NCI-H1048 (cell line): ENCODE measurements around the gene BROX.
"Not testable (repeated sequence)": the region's sequence is repeated elsewhere in the genome, so short reads cannot be mapped to it uniquely, and the experiment has no call there.

ENCODE experiments used
- DNase-seq: peaks from one replicate; lab custom pipeline; 2025; lab: John Stamatoyannopoulos, UW

BROX gene

DNA sequence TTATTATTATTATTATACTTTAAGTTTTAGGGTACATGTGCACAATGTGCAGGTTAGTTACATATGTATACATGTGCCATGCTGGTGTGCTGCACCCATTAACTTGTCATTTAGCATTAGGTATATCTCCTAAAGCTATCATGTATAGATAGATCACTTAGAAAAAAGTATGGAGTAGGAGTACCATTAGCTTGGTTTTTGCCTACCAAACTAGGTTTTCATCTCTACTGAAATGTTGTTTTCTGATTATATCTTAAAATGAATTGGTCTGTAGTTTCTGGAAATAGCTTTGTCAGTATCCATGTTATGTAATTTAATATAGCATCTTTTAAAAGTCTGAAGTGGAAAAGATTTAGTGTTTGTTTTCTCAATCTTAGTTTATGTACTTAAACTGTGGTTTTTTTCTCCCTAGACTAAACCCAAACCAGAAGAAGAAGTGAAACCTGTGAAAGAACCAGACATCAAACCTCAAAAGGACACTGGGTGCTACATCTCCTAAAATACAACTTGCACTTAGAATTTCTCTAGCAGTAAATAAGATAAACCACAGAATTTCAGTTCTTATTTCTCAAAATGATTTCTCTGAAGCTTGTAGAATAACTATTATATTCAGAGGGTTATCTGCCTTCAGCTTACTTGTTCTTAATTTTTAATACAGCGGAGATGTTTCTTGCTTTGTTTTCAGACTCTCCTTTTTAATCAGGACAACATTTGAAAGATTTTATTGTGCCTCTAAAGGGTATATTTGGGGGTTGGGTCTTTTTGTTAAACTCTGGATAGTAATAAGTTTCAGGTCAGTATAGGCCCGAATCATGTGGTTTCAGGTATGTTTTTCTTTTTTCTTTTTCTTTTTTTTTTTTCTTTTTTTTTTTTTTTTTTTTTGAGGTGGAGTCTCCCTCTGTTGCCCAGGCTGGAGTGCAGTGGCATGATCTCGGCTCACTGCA, 20.1 kb downstream of the BROX start:
- DNase-seq, result no peak

DNA sequence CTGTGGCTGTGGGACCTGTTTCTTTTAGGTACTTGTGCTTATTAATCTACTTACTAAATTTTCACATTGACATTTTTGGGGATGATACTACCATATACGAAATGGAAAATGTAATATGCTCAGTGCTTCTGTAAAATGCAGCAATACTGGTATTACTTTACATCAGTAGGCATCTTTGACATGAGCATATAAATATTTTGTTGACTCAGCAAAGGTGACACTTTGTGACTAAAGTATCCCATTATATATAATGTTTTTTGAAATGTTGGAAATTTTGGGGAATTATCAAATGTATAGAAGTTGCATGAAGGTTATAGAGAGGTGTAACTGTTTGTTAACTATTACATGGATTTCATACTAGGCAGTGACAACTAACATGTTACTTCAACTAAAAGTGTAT, 22.4 kb downstream of the BROX start:
- no peak for DNase-seq

DNA sequence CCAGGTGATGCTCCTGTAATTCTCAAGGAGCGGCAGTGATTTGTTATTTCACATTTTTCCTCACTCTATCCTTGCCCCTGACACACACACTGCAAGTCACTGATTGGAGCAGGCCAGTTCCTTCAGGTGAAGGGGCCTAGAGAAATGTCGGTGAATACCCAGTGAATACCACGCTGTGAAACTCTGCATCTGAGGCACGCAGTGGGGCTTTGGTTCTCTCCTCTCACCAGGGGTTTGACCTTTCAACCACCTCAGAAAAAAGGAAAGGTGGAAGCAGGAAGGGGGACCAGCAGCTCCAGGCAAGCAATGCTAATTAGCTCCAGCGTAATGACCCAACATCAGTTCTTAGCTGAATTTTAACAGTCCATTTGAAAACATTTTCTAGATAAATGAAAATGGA, 24.1 kb downstream of the BROX start:
- DNase-seq, result no peak

DNA sequence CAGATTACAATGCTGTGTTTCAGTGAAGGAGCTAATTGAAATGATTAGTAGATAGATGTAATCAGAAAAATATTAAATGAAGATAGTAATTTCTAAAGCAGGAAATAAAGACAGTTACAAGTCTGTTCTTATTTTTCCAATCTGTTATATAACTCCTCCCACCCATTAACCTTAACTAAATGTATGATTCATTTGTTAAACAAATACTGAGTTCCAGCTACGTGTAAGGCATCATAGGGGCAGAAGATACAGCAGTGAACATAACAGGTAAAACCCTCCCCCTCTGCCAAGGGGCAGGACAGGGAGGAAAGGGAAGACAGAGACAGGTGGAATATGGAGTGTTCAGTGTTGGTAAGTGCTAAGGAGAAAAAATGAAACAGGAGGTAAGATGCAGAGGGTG, 24.6 kb downstream of the BROX start, which contains the start of gene FAM177B:
Gene FAM177B (plus strand): TSS at position 231 of the 400 bp plus-strand sequence. CDS start 9,344 bp downstream, outside the sequence.
- DNase-seq, result no peak

DNA sequence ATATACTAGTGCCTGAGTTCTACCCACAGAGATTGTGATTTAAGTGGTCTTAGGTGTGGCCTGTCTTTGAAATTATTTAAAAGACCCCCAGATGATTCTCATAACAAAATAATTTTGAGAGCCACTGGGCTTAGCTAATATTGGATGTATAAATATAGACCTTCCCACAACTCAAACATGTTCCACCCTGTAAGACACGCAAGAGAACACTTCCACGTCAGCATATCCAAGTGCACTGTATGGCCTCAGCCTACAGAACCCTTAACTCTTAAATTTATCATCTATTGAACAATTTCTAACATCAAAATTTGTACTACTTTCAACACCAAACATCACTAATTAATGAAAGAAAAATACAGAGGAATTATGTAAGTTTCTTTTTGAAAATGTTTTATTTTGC, 27.1 kb downstream of the BROX start:
- no peak for DNase-seq

DNA sequence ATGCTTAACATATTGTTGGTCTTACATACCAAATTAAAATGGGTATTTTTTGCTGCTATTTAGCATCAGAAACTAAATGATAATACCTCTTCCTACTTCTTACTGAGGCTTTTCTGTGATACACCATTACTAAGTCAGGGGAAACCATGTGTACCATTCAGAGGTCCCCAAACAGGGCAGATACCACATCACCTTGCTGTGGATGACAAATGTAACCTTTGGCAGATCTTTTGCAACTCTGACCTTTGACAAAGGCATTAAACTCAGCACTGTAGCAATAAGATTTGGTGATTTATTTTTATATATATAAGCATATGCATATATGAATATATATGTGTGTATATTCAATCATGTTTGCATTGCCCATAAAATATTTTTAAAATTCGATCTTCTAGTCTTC, 27.6 kb downstream of the BROX start:
- DNase-seq, result no peak

DNA sequence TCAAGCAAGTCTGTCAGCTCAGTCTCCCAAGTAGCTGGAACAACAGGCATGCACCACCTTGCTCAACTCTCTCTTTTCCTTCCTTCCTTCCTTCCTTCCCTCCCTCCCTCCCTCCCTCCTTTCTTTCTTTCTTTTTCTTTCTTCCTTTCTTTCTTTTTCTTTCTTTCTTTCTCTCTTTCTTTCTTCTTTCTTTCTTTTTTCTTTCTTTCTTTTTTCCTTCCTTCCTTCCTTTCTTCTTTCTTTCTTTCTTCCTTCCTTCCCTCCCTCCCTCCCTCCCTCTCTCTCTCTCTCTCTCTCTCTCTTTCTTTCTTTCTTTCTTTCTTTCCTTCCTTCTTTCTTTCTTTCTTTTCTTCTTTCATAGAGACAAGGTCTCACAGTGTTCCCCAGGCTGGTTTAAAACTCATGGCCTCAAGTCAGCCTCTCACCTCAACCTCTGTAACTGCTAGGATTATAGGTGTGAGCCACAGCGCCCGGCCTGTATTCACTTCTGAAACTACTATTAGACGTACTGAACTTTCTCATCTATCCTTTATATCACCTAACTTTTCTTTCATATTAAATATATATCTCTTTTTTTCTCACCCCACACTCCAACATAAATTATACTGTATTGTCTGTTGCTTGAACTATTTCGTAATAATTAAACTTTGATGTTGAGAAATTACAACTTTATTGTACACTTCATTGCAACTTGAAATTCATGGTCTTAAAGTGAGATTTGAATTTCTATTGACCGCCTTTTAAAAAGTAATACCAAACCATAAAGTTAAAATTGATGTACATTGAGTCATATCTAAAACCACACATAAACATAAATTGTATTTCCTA, 29.5 kb downstream of the BROX start:
- not testable (repeated sequence) for DNase-seq

DNA sequence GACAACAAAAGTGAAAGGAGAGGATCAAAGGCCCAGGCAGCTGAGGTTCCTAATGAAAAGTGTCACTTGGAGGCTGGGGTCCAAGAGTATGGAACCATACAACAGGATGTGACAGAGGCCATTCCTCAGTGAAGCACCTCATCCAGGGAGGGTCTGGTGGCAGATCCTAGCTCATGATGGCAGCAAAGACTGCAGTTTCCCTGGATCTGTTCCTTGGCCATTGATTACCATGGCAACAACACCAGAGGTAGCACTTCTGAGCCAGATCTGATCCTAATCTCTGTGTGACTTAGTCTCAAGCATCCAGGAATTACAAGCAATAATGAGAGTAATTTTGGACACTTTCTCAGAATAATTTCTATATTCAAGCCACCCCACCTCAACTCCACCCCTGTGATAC, 37.6 kb downstream of the BROX start:
- no peak for DNase-seq

DNA sequence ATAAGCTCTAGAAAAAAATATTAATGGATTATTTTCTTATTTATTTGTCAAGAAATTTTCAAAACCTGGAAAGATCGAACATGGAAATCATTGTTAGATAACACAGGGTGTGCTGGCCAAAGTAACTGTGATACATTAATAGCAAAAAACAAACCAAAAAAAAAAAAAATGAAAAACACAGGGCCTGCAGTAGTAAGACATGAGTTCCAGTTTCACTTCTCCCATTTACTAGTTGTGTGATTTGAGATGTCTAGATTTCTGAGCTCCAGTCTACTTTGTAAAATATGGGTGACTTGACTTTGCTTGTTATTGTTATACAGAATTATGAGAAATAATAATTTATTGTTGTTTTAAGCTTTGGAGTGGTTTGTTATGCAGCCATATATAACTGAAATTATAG, 38.3 kb downstream of the BROX start:
- DNase-seq, result no peak

DNA sequence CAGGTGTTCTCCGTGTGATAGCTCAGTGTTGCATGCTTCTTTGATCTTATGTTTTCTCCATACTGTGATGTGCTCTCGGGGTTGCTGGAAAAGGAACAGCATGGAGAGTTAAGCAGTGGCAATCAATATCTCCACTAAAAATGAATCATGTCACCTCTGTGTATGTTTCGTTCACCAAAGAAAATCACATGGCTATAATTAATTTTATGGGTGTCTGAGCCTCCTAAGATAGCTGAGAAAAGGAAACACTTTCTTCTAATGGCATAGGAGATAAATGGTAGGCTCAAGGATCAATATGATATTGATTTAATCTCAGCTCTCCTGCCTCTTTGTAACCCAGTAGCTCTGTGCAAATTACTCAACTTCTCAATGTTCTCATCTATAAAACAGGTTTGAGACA, 38.9 kb downstream of the BROX start:
- DNase-seq, result no peak

DNA sequence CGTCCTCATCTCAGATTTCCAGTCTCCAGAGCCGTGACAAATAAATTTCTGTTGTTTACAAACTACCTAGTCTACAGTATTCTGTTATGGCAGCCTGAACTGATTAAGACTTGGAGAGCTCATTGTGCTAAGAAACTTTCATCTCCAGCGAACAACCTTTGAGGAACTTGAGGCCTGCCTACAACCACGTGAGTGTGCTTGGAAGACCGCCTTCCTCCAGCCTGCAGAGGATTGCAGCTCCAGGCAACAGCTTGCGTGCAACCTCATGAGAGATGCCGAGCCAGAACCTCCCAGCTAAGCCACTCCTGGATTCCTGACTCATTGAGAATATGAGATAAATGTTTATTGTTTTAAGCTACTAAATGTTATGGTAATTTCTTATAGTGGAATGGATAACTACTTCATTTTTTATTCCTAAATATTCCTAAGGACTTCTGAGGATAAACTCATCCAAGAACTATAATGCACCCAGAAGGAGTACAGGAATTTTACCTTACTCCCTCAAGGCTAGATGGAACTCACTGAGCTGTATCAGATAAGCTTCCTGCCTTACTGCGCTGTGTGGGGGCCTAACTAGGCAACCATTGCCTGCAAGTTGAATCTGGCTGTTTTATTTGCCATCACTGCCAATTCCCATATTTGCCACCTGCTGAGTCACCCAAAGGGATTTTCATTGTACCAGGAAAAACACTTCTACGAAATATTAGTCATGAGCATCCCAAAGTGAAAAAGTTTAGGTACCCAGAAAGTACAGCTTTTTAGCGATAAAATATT, 42.2 kb downstream of the BROX start:
- no peak for DNase-seq

DNA sequence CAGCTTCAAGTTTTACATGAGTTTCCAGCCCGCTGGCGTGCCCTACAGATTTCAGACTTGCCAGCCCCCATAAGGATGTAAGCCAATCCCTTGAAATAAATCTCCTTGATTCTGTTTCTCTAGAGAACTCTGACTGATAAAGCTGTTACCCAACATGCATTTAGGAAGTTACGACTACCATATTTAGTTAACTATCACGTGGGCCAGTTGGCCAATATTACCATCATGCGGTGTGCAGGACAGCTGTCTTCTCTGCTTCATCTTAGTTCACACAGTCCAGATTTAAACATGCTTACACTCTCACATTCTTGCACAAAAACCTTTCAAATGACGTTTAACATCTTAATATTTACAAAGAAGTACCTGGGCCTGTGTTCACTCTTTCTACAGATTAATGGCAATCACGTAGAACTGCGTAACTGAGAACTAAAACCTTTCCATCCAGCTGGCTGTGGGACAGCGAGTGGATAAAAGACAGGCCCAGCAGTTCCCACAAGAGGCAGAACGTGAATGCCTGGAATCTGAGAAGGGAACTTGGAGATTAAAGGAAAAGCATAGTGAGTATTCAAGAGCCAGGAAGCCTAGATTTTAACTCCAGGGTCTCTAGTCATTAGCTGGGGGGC, 45.4 kb downstream of the BROX start:
- no peak for DNase-seq

DNA sequence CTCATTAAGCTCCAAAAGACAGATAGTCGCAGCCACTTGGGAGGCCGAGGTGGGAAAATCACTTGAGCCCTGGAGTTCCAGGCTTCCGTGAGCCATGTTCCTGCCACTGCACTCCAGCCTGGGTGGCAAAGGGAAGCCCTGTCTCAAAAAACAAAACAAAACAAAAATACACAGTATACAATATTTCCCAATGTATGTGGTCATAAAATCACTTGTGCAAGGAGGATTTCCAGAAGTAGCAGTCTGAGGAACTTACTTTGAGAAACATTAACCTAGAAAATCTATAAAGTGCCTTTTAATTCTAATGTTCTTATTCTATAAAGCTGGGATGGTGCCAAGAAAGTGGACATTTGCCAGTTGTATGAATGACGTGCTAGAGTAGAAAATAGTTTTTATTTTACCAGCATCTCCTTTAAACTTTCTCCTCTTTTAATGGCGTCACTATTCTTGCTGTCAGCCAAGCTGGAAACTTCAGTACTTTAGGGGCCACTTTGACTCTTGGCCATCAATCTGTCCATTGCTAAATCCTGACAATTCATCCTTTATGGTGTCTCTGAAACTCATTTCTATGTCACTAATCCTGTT, 47.2 kb downstream of the BROX start:
- DNase-seq, result no peak

DNA sequence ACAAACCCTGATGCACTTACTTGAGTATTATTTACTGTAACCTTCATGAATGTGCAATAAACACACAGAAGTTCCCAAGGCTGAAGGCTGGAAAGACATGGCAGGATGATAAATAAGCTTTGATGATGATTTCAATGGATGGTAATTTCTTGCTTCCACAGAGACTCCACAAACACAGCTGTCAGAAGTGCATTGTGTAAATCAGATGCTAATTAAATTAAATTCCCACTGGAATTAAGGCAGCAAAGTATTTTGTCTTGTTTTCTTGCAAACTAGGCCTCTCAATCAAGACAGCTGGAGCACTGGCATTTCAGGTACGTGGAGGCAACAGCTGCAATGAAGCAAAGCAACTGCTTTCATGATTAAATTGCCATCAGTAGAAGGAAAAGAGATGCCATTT, 48.7 kb downstream of the BROX start:
- no peak for DNase-seq

DNA sequence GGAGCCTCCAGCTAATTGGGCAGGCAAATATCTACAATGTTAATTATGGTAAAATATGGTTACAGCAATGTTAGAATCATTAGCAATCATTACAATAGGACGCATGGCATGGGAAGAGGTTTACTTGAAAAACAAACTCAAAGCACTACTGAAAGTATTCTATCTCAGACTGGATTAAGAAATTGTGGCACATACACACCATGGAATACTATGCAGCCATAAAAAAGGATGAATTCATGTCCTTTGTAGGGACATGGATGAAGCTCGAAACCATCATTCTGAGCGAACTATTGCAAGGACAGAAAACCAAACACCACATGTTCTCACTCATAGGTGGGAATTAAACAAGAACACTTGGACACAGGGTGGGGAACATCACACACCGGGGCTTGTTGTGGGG, 49.8 kb downstream of the BROX start:
- DNase-seq, result not testable (repeated sequence)

DNA sequence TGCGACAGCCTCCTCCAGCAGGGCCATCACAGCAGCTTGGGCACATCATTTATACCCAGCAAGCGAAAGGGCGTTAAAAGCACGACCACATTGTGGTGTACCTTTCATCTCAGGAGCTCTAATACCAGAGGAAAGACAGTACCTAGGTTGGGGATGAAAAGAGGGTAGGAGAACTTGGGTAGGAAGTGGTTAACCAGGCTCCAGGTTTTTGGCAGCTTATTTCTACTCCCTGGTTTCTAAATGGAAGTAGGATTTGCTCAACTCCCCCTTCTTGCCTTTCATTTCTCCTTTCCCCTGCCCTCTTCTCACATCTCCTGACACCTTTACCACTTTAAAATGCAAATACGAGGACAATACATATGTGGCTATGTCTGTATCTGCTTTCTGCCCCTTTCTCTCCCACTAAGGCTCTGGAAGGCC, 54.8 kb downstream of the BROX start:
- no peak for DNase-seq

DNA sequence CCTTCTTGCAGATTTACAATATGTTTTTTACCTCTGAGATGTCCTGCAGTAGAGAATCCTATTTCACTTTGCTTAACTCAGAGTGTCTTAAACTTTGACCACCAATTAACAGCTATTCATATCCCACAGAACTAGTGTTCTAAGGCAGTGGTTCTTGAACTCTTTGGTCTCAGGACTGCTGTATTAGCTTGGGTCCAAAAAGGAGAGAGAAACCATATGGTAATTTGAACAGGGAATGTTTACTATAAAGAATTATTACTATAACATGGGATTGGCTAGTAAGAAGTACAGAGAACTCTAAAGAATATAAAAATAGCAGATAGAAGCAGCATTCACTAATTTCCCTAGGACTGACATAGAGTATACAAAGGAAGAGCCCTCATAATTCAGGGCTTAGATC, 56.2 kb downstream of the BROX start:
- DNase-seq, result no peak

DNA sequence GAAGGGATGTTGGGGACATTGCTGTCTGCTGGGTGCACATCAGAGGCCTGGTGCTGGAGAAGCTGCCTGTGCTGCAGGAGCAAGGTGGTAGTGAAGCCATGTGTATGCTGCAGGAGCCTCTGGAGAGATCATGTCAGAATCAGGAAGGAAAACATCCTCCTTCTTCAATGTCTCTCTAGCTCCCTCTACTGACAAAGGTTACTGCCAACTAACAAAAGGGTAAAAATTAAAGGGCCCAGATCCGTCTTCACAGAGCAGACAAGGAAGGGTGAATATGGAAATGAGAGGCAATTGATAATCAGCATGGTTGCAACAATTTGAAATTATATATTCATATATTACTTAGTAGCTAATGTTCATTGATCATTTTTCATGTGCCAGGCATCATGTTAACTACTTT, 56.8 kb downstream of the BROX start:
- DNase-seq, result no peak

DNA sequence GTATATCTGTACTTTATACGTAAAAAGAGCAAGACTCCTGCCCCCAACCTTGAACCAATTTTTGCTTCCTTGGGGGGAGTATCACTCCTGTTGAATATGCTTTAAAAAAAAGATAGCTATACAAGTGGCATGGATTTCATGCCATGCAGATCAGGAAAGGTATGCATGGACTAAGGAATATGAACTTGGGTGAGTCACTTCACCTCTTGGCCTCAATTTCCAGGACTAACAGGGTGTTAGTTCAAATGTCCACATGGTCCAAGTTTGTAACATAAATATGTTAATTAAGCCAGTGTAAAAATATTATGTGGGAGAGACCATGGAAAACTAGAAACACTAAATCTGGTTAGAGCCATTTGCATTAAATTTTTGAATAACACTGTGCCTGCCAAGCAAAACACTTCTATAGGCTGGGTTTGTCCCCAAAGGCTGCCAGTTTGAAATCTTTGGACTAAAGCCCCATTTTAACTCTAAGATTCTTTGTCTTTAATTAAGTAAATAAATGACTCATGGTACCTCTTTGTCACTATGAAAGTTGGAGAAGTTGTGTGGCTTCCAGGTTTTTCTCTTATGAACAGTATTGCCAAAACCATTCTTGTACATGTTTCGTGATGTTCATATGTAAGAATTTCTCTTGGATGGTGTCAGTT, 57.7 kb downstream of the BROX start:
- no peak for DNase-seq

DNA sequence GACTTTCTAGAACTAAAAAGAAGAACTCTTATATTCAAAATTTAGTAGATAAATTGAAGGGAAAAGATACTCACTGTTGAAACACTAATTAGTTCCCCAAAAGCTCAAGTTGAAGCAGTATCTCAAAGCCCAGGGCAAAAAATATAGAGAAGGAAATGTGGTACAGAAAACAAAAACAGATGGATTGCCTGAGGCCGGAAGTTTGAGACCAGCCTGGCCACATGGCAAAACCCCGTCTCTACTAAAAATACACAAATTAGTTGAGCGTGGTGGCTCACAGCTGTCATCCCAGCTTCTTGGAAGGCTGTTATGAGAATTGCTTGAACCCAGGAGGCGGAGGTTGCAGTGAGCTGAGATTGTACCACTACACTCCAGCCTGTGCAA, 60.6 kb downstream of the BROX start:
- DNase-seq, result no peak

DNA sequence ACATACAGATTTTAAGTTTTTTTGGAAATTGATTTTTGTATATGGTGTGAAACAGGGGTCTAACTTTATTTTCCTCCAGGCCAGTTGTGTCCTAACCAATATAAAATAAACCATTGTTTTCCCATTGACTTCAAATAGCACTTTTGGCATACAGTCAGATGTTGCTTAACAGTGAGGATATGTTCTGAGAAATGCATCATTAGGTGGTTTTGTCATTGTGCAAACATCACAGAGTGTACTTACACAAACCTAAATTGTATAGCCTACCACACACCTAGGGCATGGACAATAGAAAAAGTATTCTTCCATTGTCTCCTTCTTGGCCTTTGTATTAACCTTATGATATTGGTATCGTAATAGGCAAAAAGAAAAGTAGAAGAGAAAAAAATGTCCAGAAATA, 65.1 kb downstream of the BROX start:
- no peak for DNase-seq
